ENCODE measurements around the gene RPP40. TPM values are rescaled to one million over a fixed set of nuclear protein-coding genes. Genes with fewer than 3 reads are reported as not detected.

Gene RPP40
- total RNA-seq, 1 donor from 2014 or later: 6.2 TPM

- Mint-ChIP-seq H3K9me3 (ENCODE audit: low read depth) (peaks cover 8% of the 10 kb centered on the region), H3K27ac (ENCODE audit: unreplicated experiment) (no peak overlapping the region)
- DNase-seq (ENCODE audit: low spot score): no peak
These were observed 16.4 kb downstream of the RPP40 start for GRCh38 chr6:4987432-4987831.

GRCh38 chr6:4986999-4987398, 16.8 kb downstream of the RPP40 start:
- Mint-ChIP-seq H3K27ac (ENCODE audit: unreplicated experiment) (no peak overlapping the region), H3K4me3 (ENCODE audit: unreplicated experiment) (no peak overlapping the region), H3K36me3 (ENCODE audit: low read depth) (peaks cover 10% of the 10 kb centered on the region), H3K27me3 (ENCODE audit: low read depth) (no peaks in the 10 kb centered on the region), H3K4me1 (ENCODE audit: low read depth) (peaks cover 4% of the 10 kb centered on the region), H3K9me3 (ENCODE audit: low read depth) (peaks cover 8% of the 10 kb centered on the region)
- no peak for DNase-seq (ENCODE audit: low spot score)
- no peak for TF ChIP-seq CTCF (IDR thresholded peaks at IDR 0.05)

More at GRCh38 chr6:4987432-4987831, 16.4 kb downstream of the RPP40 start:
- no peak for TF ChIP-seq CTCF (IDR thresholded peaks at IDR 0.05)
- Mint-ChIP-seq H3K36me3 (ENCODE audit: low read depth) (peaks cover 10% of the 10 kb centered on the region), H3K4me3 (ENCODE audit: unreplicated experiment) (no peak overlapping the region), H3K4me1 (ENCODE audit: low read depth) (peaks cover 4% of the 10 kb centered on the region), H3K27me3 (ENCODE audit: low read depth) (no peaks in the 10 kb centered on the region)

GRCh38 chr6:4983322-4983721, 20.5 kb downstream of the RPP40 start:
- DNase-seq (ENCODE audit: low spot score): no peak
- TF ChIP-seq CTCF (IDR thresholded peaks at IDR 0.05): no peak
- Mint-ChIP-seq H3K9me3 (ENCODE audit: low read depth) (peaks cover 13% of the 10 kb centered on the region), H3K27ac (ENCODE audit: unreplicated experiment) (no peak overlapping the region), H3K36me3 (ENCODE audit: low read depth) (peaks cover 9% of the 10 kb centered on the region), H3K4me1 (ENCODE audit: low read depth) (peaks cover 4% of the 10 kb centered on the region), H3K27me3 (ENCODE audit: low read depth) (no peaks in the 10 kb centered on the region), H3K4me3 (ENCODE audit: unreplicated experiment) (no peak overlapping the region)

GRCh38 chr6:4981761-4982160, 22.1 kb downstream of the RPP40 start:
- Mint-ChIP-seq H3K27me3 (ENCODE audit: low read depth) (no peaks in the 10 kb centered on the region), H3K4me3 (ENCODE audit: unreplicated experiment) (no peak overlapping the region), H3K4me1 (ENCODE audit: low read depth) (peaks cover 4% of the 10 kb centered on the region), H3K9me3 (ENCODE audit: low read depth) (peaks cover 18% of the 10 kb centered on the region), H3K36me3 (ENCODE audit: low read depth) (peaks cover 13% of the 10 kb centered on the region), H3K27ac (ENCODE audit: unreplicated experiment) (no peak overlapping the region)
- no peak for TF ChIP-seq CTCF (IDR thresholded peaks at IDR 0.05)
- DNase-seq (ENCODE audit: low spot score): no peak

GRCh38 chr6:4979426-4979825, 24.4 kb downstream of the RPP40 start:
- peaks cover 5% of the 10 kb centered on the region for H3K4me1 Mint-ChIP-seq (ENCODE audit: low read depth)
- peaks cover 16% of the 10 kb centered on the region for H3K36me3 Mint-ChIP-seq (ENCODE audit: low read depth)
- H3K4me3 Mint-ChIP-seq (ENCODE audit: unreplicated experiment): no peak overlapping the region
- H3K27ac Mint-ChIP-seq (ENCODE audit: unreplicated experiment): no peak overlapping the region
- no peak for DNase-seq (ENCODE audit: low spot score)
- no peak for TF ChIP-seq CTCF (IDR thresholded peaks at IDR 0.05)
- no peaks in the 10 kb centered on the region for H3K27me3 Mint-ChIP-seq (ENCODE audit: low read depth)
- peaks cover 22% of the 10 kb centered on the region for H3K9me3 Mint-ChIP-seq (ENCODE audit: low read depth)

Data from chondrocyte (in vitro differentiated cells).